ENCODE results near the gene OSBP2. TPM values are rescaled to one million over a fixed set of nuclear protein-coding genes. Genes with fewer than 3 reads are reported as not detected.

OSBP2 gene
- total RNA-seq, 2 donors from 2014 or later, result 3.1 to 16.7 TPM

GRCh38 chr22:30879415-30879797 is 184.7 kb downstream of the OSBP2 start:
- H3K36me3 Mint-ChIP-seq (ENCODE audit: low read depth), result no peaks in the 10 kb centered on the region

GRCh38 chr22:30880181-30880601 is 185.5 kb downstream of the OSBP2 start:
- ATAC-seq (replicated peaks), result no peak
- H3K9me3 Mint-ChIP-seq, result no peaks in the 10 kb centered on the region
- no peak overlapping the region for H3K27ac Mint-ChIP-seq
- H3K4me1 Mint-ChIP-seq, result no peaks in the 10 kb centered on the region
- no peaks in the 10 kb centered on the region for H3K36me3 Mint-ChIP-seq (ENCODE audit: low read depth)
- H3K4me3 Mint-ChIP-seq, result no peak overlapping the region
- H3K27me3 Mint-ChIP-seq, result no peaks in the 10 kb centered on the region

More at GRCh38 chr22:30879415-30879797, 184.7 kb downstream of the OSBP2 start:
- Mint-ChIP-seq H3K9me3 (no peaks in the 10 kb centered on the region), H3K27me3 (no peaks in the 10 kb centered on the region), H3K4me3 (no peak overlapping the region), H3K4me1 (no peaks in the 10 kb centered on the region), H3K27ac (no peak overlapping the region)
- ATAC-seq (replicated peaks), result no peak

- no peak for ATAC-seq (replicated peaks)
- Mint-ChIP-seq H3K9me3 (no peaks in the 10 kb centered on the region), H3K4me3 (no peak overlapping the region), H3K27me3 (no peaks in the 10 kb centered on the region), H3K36me3 (ENCODE audit: low read depth) (no peaks in the 10 kb centered on the region), H3K27ac (no peak overlapping the region), H3K4me1 (no peaks in the 10 kb centered on the region)
Observed at GRCh38 chr22:30880847-30881246, 186.2 kb downstream of the OSBP2 start.

- ATAC-seq (replicated peaks), result no peak
- no peak overlapping the region for H3K27ac Mint-ChIP-seq
- H3K36me3 Mint-ChIP-seq (ENCODE audit: low read depth), result no peaks in the 10 kb centered on the region
- H3K9me3 Mint-ChIP-seq, result no peaks in the 10 kb centered on the region
- H3K27me3 Mint-ChIP-seq, result no peaks in the 10 kb centered on the region
- H3K4me1 Mint-ChIP-seq, result no peaks in the 10 kb centered on the region
- H3K4me3 Mint-ChIP-seq, result no peak overlapping the region
Observed at GRCh38 chr22:30881361-30882183, 186.9 kb downstream of the OSBP2 start.

- ATAC-seq (replicated peaks), result no peak
- no peaks in the 10 kb centered on the region for H3K9me3 Mint-ChIP-seq
- no peak overlapping the region for H3K27ac Mint-ChIP-seq
- H3K4me1 Mint-ChIP-seq, result no peaks in the 10 kb centered on the region
- H3K4me3 Mint-ChIP-seq, result no peak overlapping the region
- no peaks in the 10 kb centered on the region for H3K36me3 Mint-ChIP-seq (ENCODE audit: low read depth)
- H3K27me3 Mint-ChIP-seq, result no peaks in the 10 kb centered on the region
Observed at GRCh38 chr22:30882184-30882717, 187.6 kb downstream of the OSBP2 start.

GRCh38 chr22:30882974-30883533 is 188.4 kb downstream of the OSBP2 start:
- Mint-ChIP-seq H3K27me3 (no peaks in the 10 kb centered on the region), H3K9me3 (no peaks in the 10 kb centered on the region), H3K4me1 (no peaks in the 10 kb centered on the region), H3K27ac (no peak overlapping the region), H3K4me3 (no peak overlapping the region), H3K36me3 (ENCODE audit: low read depth) (no peaks in the 10 kb centered on the region)
- no peak for ATAC-seq (replicated peaks)

GRCh38 chr22:30883586-30884145 is 189.0 kb downstream of the OSBP2 start:
- ATAC-seq (replicated peaks), result no peak
- Mint-ChIP-seq H3K36me3 (ENCODE audit: low read depth) (no peaks in the 10 kb centered on the region), H3K4me3 (no peak overlapping the region), H3K9me3 (no peaks in the 10 kb centered on the region), H3K4me1 (no peaks in the 10 kb centered on the region), H3K27ac (no peak overlapping the region), H3K27me3 (no peaks in the 10 kb centered on the region)

GRCh38 chr22:30884211-30885000 is 189.7 kb downstream of the OSBP2 start:
- no peak for ATAC-seq (replicated peaks)
- H3K27me3 Mint-ChIP-seq, result no peaks in the 10 kb centered on the region

GRCh38 chr22:30885001-30885366 is 190.3 kb downstream of the OSBP2 start:
- Mint-ChIP-seq H3K4me1 (no peaks in the 10 kb centered on the region), H3K9me3 (no peaks in the 10 kb centered on the region), H3K27ac (no peak overlapping the region), H3K4me3 (no peak overlapping the region), H3K36me3 (ENCODE audit: low read depth) (no peaks in the 10 kb centered on the region), H3K27me3 (no peaks in the 10 kb centered on the region)
- no peak for ATAC-seq (replicated peaks)

More at GRCh38 chr22:30884211-30885000, 189.7 kb downstream of the OSBP2 start:
- H3K4me3 Mint-ChIP-seq, result no peak overlapping the region
- H3K9me3 Mint-ChIP-seq, result no peaks in the 10 kb centered on the region
- no peaks in the 10 kb centered on the region for H3K36me3 Mint-ChIP-seq (ENCODE audit: low read depth)
- no peak overlapping the region for H3K27ac Mint-ChIP-seq
- H3K4me1 Mint-ChIP-seq, result no peaks in the 10 kb centered on the region

GRCh38 chr22:30885591-30885990 is 190.9 kb downstream of the OSBP2 start:
- H3K36me3 Mint-ChIP-seq (ENCODE audit: low read depth), result no peaks in the 10 kb centered on the region
- no peaks in the 10 kb centered on the region for H3K4me1 Mint-ChIP-seq
- ATAC-seq (replicated peaks), result no peak
- H3K27ac Mint-ChIP-seq, result no peak overlapping the region
- no peaks in the 10 kb centered on the region for H3K9me3 Mint-ChIP-seq
- H3K4me3 Mint-ChIP-seq, result no peak overlapping the region
- no peaks in the 10 kb centered on the region for H3K27me3 Mint-ChIP-seq

- H3K27ac Mint-ChIP-seq, result no peak overlapping the region
Observed at GRCh38 chr22:30887453-30887852, 192.8 kb downstream of the OSBP2 start.

GRCh38 chr22:30887861-30888260 is 193.2 kb downstream of the OSBP2 start:
- no peaks in the 10 kb centered on the region for H3K36me3 Mint-ChIP-seq (ENCODE audit: low read depth)
- H3K27me3 Mint-ChIP-seq, result no peaks in the 10 kb centered on the region
- H3K27ac Mint-ChIP-seq, result no peak overlapping the region
- H3K4me3 Mint-ChIP-seq, result no peak overlapping the region
- no peaks in the 10 kb centered on the region for H3K9me3 Mint-ChIP-seq
- ATAC-seq (replicated peaks), result no peak
- H3K4me1 Mint-ChIP-seq, result peaks cover 4% of the 10 kb centered on the region

More at GRCh38 chr22:30887453-30887852, 192.8 kb downstream of the OSBP2 start:
- H3K9me3 Mint-ChIP-seq, result no peaks in the 10 kb centered on the region
- H3K27me3 Mint-ChIP-seq, result no peaks in the 10 kb centered on the region
- H3K4me3 Mint-ChIP-seq, result no peak overlapping the region
- ATAC-seq (replicated peaks), result no peak
- peaks cover 4% of the 10 kb centered on the region for H3K4me1 Mint-ChIP-seq
- no peaks in the 10 kb centered on the region for H3K36me3 Mint-ChIP-seq (ENCODE audit: low read depth)

GRCh38 chr22:30889268-30889995 is 194.8 kb downstream of the OSBP2 start:
- Mint-ChIP-seq H3K27me3 (no peaks in the 10 kb centered on the region), H3K27ac (no peak overlapping the region), H3K4me3 (no peak overlapping the region), H3K9me3 (no peaks in the 10 kb centered on the region), H3K36me3 (ENCODE audit: low read depth) (no peaks in the 10 kb centered on the region), H3K4me1 (peaks cover 13% of the 10 kb centered on the region)
- no peak for ATAC-seq (replicated peaks)

GRCh38 chr22:30889996-30890480 is 195.4 kb downstream of the OSBP2 start:
- Mint-ChIP-seq H3K36me3 (ENCODE audit: low read depth) (no peaks in the 10 kb centered on the region), H3K27ac (no peak overlapping the region)

More at GRCh38 chr22:30889996-30890480, 195.4 kb downstream of the OSBP2 start:
- no peak overlapping the region for H3K4me3 Mint-ChIP-seq
- no peaks in the 10 kb centered on the region for H3K27me3 Mint-ChIP-seq
- ATAC-seq (replicated peaks), result no peak
- H3K4me1 Mint-ChIP-seq, result peaks cover 13% of the 10 kb centered on the region
- no peaks in the 10 kb centered on the region for H3K9me3 Mint-ChIP-seq
